HepG2 (cell line): ENCODE measurements around the gene C12orf60. TPM values are rescaled to one million over a fixed set of nuclear protein-coding genes. Genes with fewer than 3 reads are reported as not detected.

ENCODE experiments used
- BRD4 ChIP-seq: sonication (generic); formaldehyde crosslinking; IDR thresholded peaks from 2 replicates; pipeline ENCODE4 v1.4.0; 2020; ENCODE audit warnings: missing genetic modification reagents
- EHMT2 ChIP-seq: fragments of 200-600 bp; sonication (generic); IDR thresholded peaks from 2 replicates; pipeline ENCODE4 v1.7.0; 2017; ENCODE audit warnings: antibody characterized with exemption, low read depth, low read length, borderline replicate concordance
- HOXA3 ChIP-seq: sonication (generic); formaldehyde crosslinking; IDR thresholded peaks from 2 replicates; pipeline ENCODE4 v1.5.0; 2020; ENCODE audit warnings: missing genetic modification reagents
- IKZF4 ChIP-seq: sonication (generic); formaldehyde crosslinking; IDR thresholded peaks from 2 replicates; pipeline ENCODE4 v1.5.1; 2020; ENCODE audit warnings: borderline replicate concordance, mild to moderate bottlenecking, low read depth, missing genetic modification reagents; ENCODE audit errors: not compliant biosample characterization
- JUN ChIP-seq: sonication (generic); formaldehyde crosslinking; IDR thresholded peaks from 2 replicates; pipeline ENCODE4 v1.4.0; 2020; ENCODE audit warnings: mild to moderate bottlenecking, missing genetic modification reagents
- KDM5A ChIP-seq: fragments of 200-600 bp; sonication (generic); IDR thresholded peaks from 2 replicates; pipeline ENCODE4 v1.7.0; 2018; ENCODE audit warnings: antibody characterized with exemption, mild to moderate bottlenecking, low read length, borderline replicate concordance
- MED8 ChIP-seq: sonication (generic); formaldehyde crosslinking; IDR thresholded peaks from 2 replicates; pipeline ENCODE4 v1.8.1; 2023; ENCODE audit warnings: mild to moderate bottlenecking, missing genetic modification reagents; ENCODE audit not compliant: insufficient replicate concordance
- MEIS2 ChIP-seq: sonication (generic); formaldehyde crosslinking; IDR thresholded peaks from 2 replicates; pipeline ENCODE4 v1.9.0; 2021; ENCODE audit warnings: mild to moderate bottlenecking, missing genetic modification reagents
- PAF1 ChIP-seq: IDR thresholded peaks from 2 replicates; pipeline ENCODE4 v1.6.1; 2016; ENCODE audit warnings: missing genetic modification reagents, missing compliant biosample characterization
- RAD51 ChIP-seq: fragments of 450-650 bp; IDR thresholded peaks from 2 replicates; pipeline ENCODE4 v1.6.1; 2016; ENCODE audit warnings: borderline replicate concordance
- RXRB ChIP-seq: IDR thresholded peaks from 2 replicates; pipeline ENCODE4 v1.6.1; 2016; ENCODE audit warnings: borderline replicate concordance, missing genetic modification reagents, missing compliant biosample characterization
- ZBTB38 ChIP-seq: sonication (generic); formaldehyde crosslinking; IDR thresholded peaks from 2 replicates; pipeline ENCODE4 v1.5.1; 2020; ENCODE audit warnings: mild to moderate bottlenecking, missing genetic modification reagents
- ZNF160 ChIP-seq: sonication (generic); formaldehyde crosslinking; IDR thresholded peaks from 2 replicates; pipeline ENCODE4 v1.8.0; 2022; ENCODE audit warnings: mild to moderate bottlenecking, inconsistent platforms, missing genetic modification reagents
- ZNF530 ChIP-seq: sonication (generic); formaldehyde crosslinking; IDR thresholded peaks from 2 replicates; pipeline ENCODE4 v1.5.0; 2020; ENCODE audit warnings: low read depth, mild to moderate bottlenecking, missing genetic modification reagents
- ZNF670 ChIP-seq: sonication (generic); formaldehyde crosslinking; IDR thresholded peaks from 2 replicates; pipeline ENCODE4 v1.8.0; 2022; ENCODE audit warnings: mild to moderate bottlenecking, missing genetic modification reagents, borderline replicate concordance
- ZNF766 ChIP-seq: sonication (generic); formaldehyde crosslinking; IDR thresholded peaks from 2 replicates; pipeline ENCODE4 v1.5.0; 2020; ENCODE audit warnings: missing genetic modification reagents, borderline replicate concordance
- polyA plus RNA-seq, 8 experiments: library from polyadenylated mRNA; depleted of rRNA in 3 of 8; stranded (reverse) in 7 of 8; unstranded in 1 of 8; fragments of >200 nt; fragmentation: Illumina TruSeq in 4 of 8; extraction: Trizol in 4 of 8; gene quantifications; 2 replicates each; pipeline versions ENCODE4 v1.2.1 to v1.2.3, GENCODE V29; 2011 to 2016; ENCODE audit warnings: low read depth in 4 of 8, missing spikeins in 1 of 8, mixed read lengths in 1 of 8; ENCODE audit not compliant: insufficient read depth in 1 of 8
- total RNA-seq, 5 experiments: library from RNA; depleted of rRNA; stranded (reverse); fragments of >200 nt; fragmentation: Illumina TruSeq; extraction: Trizol; gene quantifications; 2 replicates each; pipeline ENCODE4 v1.2.3, GENCODE V29; 2016; ENCODE audit warnings: low read depth in 1 of 5
- TF ChIP-seq, protein P1 (sequence below): sonication (generic); formaldehyde crosslinking; IDR thresholded peaks from 2 replicates; pipeline ENCODE4 v1.4.0; 2020; ENCODE audit warnings: missing genetic modification reagents, borderline replicate concordance
- TF ChIP-seq, protein P2 (sequence below): sonication (generic); formaldehyde crosslinking; IDR thresholded peaks from 2 replicates; pipeline ENCODE4 v1.8.0; 2022; ENCODE audit warnings: low read depth, missing genetic modification reagents
- TF ChIP-seq, protein P3 (sequence below): sonication (generic); formaldehyde crosslinking; IDR thresholded peaks from 2 replicates; pipeline ENCODE4 v1.4.0; 2020; ENCODE audit warnings: low read depth, mild to moderate bottlenecking, missing genetic modification reagents
- TF ChIP-seq, protein P4 (sequence below): sonication (generic); formaldehyde crosslinking; IDR thresholded peaks from 2 replicates; pipeline ENCODE4 v1.5.0; 2020; ENCODE audit warnings: mild to moderate bottlenecking, low read depth, missing genetic modification reagents, borderline replicate concordance

C12orf60 gene
- total and polyA plus RNA-seq, 2 of the 13 experiments (the other 11 are each of a cell fraction or from before 2014, with no cell fraction given), result 0.55 to 1.4 TPM

DNA sequence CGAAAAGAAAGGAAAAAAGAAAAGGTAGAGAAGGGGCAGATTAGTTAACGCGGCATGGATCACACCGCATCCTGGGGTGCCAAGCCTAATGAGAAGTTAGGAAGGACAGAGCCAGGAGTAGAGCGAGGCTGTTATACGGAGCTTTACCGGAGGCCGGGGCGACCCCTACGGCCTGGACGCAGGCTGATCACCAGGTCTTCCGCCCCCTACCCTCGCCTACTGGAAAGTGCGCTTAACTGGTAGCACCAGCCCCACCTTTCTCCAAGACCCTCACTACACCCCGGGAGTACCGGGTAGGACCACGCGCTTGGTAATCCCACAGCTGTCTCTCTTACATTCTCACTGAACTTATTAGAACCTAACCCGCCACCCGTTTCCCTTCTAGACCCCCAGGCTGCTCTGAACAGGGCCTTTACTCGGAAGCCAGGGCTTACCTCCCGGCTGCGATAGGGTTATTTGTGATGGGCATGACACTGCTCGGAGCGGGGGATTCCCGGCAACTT is 34.0 kb upstream of the C12orf60 start (continued):
- TF ChIP-seq JUN (CRISPR knock-in tag) (no peak), BRD4 (CRISPR knock-in tag) (no peak; the same call in 1 of the 2 replicates), IKZF4 (CRISPR knock-in tag) (no peak), EHMT2 (no peak), PAF1 (peak; percentile 11; the same call in 1 of the 2 replicates), MEIS2 (0 out of 2 replicates have a peak, but pooled peaks have one; percentile 65), ZBTB38 (no peak), ZNF766 (CRISPR knock-in tag) (no peak), ZNF670 (CRISPR knock-in tag) (no peak), RAD51 (no peak), ZNF160 (CRISPR knock-in tag) (peak; percentile 61; the same call in 1 of the 2 replicates), HOXA3 (no peak), KDM5A (no peak), MED8 (peak; percentile 21), ZNF530 (CRISPR knock-in tag) (no peak), RXRB (no peak)
- TF ChIP-seq, protein P1, sequence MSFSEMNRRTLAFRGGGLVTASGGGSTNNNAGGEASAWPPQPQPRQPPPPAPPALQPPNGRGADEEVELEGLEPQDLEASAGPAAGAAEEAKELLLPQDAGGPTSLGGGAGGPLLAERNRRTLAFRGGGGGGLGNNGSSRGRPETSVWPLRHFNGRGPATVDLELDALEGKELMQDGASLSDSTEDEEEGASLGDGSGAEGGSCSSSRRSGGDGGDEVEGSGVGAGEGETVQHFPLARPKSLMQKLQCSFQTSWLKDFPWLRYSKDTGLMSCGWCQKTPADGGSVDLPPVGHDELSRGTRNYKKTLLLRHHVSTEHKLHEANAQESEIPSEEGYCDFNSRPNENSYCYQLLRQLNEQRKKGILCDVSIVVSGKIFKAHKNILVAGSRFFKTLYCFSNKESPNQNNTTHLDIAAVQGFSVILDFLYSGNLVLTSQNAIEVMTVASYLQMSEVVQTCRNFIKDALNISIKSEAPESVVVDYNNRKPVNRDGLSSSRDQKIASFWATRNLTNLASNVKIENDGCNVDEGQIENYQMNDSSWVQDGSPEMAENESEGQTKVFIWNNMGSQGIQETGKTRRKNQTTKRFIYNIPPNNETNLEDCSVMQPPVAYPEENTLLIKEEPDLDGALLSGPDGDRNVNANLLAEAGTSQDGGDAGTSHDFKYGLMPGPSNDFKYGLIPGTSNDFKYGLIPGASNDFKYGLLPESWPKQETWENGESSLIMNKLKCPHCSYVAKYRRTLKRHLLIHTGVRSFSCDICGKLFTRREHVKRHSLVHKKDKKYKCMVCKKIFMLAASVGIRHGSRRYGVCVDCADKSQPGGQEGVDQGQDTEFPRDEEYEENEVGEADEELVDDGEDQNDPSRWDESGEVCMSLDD (CRISPR knock-in tag), result no peak
- TF ChIP-seq, protein P2, sequence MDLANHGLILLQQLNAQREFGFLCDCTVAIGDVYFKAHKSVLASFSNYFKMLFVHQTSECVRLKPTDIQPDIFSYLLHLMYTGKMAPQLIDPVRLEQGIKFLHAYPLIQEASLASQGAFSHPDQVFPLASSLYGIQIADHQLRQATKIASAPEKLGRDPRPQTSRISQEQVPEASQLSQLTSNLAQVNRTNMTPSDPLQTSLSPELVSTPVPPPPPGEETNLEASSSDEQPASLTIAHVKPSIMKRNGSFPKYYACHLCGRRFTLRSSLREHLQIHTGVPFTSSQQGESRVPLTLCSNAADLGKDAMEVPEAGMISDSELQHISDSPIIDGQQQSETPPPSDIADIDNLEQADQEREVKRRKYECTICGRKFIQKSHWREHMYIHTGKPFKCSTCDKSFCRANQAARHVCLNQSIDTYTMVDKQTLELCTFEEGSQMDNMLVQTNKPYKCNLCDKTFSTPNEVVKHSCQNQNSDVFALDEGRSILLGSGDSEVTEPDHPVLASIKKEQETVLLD (CRISPR knock-in tag), result no peak
- TF ChIP-seq, protein P3, sequence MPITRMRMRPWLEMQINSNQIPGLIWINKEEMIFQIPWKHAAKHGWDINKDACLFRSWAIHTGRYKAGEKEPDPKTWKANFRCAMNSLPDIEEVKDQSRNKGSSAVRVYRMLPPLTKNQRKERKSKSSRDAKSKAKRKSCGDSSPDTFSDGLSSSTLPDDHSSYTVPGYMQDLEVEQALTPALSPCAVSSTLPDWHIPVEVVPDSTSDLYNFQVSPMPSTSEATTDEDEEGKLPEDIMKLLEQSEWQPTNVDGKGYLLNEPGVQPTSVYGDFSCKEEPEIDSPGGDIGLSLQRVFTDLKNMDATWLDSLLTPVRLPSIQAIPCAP (CRISPR knock-in tag), result no peak
- TF ChIP-seq, protein P4, sequence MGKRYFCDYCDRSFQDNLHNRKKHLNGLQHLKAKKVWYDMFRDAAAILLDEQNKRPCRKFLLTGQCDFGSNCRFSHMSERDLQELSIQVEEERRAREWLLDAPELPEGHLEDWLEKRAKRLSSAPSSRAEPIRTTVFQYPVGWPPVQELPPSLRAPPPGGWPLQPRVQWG (CRISPR knock-in tag), result 0 out of 2 replicates have a peak, but pooled peaks have one; percentile 14
